GM19023 (cell line): ENCODE results near the gene ZNF879.

Experiments
- ATAC-seq: cut with Tn5 transposase; IDR thresholded peaks from one replicate; pipeline ENCODE4 v1.9.1; 2021; ENCODE audit warnings: mild to moderate bottlenecking, moderate library complexity; ENCODE audit not compliant: unreplicated experiment

The ZNF879 gene

DNA sequence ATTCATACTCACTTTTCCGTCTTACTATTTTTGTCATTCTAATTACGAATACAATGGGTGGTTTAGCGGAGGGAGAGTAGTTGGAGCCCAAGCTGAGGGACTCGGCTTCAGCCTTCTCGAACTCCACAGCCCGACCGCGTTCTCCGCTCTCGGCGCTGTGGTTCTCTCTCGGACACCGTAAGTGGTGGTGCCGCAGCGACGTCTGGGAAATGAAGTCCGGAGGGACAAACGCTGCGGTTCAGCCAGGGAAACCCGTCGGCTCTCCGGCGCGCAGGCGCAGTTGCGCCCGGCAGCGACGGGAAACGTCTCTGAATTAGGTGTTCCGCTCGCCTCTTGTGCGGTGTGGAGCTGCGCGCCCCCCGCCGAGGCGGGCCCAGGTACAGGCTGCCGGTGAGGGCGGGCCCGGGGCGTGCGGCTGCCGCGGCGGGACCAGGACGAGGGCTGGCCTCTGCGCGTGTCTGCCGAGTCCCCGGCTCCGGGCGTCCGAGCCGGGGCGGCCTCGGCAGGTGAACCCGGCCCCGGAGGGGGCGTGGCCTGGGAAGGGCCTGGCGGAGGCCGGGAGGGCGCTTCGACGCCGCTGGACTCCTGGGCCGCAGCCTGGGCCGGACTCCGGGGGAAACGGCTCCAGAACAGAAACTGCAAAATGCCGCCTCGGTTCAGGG lies at the start of gene ZNF879:
Gene ZNF879 (plus strand): TSS at position 277 of the 662 bp plus-strand sequence. CDS start 1,201 bp downstream, outside the sequence.
- ATAC-seq: peak; percentile 76

DNA sequence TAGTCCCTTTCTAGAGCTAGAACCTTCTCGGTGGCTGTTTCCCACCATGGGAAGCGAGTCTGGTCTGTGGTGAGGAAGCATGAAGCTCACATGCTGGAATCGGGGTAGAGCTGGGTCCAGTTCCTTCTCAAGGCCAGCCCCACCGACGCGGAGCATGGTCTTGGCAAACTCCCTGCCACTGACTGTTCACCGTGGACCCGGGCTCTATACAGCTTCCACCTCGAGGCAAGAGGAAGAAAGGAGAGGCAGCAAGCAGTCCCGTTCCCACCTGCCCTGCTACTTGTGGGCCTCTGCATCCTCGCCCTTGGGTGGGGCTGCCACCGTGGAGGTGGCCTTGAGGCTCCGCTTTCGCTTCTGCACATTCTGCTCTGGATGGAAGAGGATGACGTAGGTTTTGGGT lies 42.2 kb upstream of the ZNF879 start:
- no peak for ATAC-seq

- ATAC-seq: no peak
These were observed 40.7 kb upstream of the ZNF879 start for GRCh38 chr5:178982941-178983340.

- no peak for ATAC-seq
These were observed 39.9 kb upstream of the ZNF879 start for GRCh38 chr5:178983728-178984127.

DNA sequence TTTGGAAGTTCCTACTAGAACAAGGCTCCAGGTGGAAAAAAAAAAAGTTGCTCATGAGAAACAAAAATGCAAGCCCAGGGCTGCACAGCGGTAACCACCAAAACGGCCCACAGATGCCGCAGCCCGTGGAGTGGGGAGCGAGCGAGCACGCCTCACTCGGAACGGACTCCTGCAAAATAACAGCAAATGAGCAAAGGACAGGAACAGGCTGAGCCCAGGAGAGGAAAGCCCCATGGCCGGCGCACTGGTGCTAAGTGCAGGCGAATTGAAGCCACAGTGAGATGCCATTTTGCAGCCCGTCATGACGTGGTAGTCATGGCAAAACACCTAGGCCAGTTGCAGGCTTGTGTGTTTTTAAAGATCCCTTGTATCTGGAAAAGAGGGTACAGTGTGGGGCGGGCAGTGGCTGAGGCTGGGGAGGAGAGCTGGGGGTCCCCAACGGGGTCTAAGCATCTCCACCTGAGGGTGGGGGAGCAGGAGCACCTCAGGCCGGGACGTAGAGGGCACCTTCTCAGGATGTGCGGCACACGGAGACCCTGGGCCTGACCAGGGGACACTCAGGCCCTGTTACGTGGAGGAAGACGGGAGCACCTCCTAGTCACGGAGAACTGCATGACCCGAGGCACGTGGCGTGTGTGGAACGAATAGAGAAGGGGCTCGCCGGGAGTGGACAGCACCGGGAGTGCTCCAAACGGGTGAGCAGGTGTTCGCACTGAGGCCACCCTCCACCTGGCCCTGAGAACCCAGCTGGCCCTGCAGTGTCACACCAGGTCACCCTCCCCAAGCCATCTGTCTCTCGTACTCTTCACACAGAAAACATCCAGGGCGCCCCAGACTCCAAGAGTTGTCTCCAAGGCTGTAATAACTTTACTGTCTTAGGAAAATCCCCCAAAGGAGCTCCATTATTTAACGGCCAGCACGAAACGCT lies 39.2 kb upstream of the ZNF879 start:
- no peak for ATAC-seq

GRCh38 chr5:178986326-178986960 lies 37.2 kb upstream of the ZNF879 start:
- no peak for ATAC-seq

DNA sequence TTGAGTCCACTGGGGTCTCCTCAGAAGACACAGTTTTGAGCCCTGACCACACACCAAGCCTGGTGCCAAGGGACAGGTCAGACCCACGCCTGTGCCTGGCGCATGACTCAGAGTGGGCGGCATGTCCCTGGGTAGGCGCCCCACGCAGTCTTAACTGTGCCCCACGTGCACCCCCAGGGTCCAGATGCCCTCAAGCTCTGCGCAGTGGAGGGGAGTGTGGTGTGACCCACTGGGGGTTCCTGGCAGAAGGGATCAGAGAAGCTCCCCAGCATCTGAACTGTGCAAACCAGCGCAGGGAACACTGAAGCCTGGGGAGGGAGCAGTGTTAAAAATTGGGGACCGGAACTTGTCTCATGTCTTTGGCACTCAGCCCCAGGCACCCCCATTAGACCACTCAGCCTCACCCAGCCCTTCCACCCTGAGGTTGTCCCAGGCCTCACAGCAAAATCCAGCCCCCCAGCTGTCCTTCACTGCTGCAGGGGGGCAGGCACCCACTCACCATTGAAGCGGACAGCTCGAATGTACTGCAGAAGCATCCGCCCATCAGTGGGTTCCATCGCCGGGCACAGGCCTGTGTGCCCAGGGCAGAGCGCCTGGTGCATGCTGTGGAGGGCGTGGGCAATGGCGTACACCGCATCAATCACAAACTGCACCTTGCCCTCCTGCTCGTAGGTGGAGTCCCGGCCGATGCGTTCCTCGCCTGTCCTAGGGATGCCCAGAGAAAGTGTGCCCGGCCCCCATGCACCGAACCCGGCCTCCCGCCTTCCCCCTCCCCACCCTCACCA lies 35.0 kb upstream of the ZNF879 start:
- no peak for ATAC-seq

GRCh38 chr5:178989311-178989710 lies 34.3 kb upstream of the ZNF879 start:
- no peak for ATAC-seq

GRCh38 chr5:178990491-178990890 lies 33.1 kb upstream of the ZNF879 start:
- no peak for ATAC-seq

- ATAC-seq: no peak
These were observed 32.1 kb upstream of the ZNF879 start for GRCh38 chr5:178991190-178992145.

- no peak for ATAC-seq
These were observed 31.2 kb upstream of the ZNF879 start for GRCh38 chr5:178992291-178992895.

DNA sequence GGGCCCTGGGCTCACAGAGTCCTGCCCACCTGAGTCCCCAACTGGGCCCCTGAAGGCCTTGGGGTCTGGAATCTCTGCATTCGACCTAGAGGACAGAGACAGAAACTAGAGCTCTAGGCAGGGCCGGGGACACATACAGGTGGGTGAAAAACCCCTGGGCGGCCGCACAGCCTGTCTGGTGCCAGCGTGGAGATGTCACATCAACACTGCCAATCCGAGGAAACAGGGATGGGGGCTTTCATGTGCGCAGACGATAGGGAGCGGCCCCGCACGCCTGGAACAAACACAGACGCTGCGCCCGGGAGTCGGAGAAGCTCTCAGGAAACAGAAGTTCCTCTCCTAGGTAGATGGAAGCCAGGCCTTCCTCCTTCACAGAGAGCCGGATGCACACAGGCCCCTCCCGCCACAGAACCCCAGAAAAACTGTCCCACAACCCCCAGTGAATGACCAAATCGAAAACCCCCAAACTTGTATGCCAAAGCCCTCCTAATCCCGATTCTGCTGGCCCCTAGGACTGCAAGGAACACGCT lies 30.3 kb upstream of the ZNF879 start:
- ATAC-seq: no peak

- ATAC-seq: no peak
These were observed 29.5 kb upstream of the ZNF879 start for GRCh38 chr5:178993955-178994579.

- no peak for ATAC-seq
These were observed 28.8 kb upstream of the ZNF879 start, which contains the start of gene GRM6 for GRCh38 chr5:178994580-178995340. GRM6 (minus strand) TSS chr5:178995320; CDS start chr5:178994944, 376 bp downstream.

DNA sequence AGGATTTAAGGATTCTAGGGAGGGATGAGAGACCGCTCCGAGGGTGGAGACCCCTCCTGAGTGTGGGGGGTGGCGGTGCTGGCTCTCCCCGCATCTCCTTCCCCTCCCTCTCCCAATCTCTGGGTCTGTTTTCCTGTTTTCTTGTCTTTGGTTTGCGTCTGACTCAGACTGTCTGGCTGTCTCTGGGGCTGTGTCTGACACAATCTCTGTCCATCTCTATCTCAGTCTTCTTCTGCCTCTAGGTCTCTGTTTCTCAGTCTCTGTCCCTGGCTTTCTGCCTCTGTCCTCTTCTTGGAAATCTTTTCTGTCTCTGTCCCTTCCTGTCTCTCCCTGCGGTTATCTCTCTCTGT lies 28.3 kb upstream of the ZNF879 start:
- ATAC-seq: no peak

- no peak for ATAC-seq
These were observed 27.4 kb upstream of the ZNF879 start for GRCh38 chr5:178996156-178996555.

DNA sequence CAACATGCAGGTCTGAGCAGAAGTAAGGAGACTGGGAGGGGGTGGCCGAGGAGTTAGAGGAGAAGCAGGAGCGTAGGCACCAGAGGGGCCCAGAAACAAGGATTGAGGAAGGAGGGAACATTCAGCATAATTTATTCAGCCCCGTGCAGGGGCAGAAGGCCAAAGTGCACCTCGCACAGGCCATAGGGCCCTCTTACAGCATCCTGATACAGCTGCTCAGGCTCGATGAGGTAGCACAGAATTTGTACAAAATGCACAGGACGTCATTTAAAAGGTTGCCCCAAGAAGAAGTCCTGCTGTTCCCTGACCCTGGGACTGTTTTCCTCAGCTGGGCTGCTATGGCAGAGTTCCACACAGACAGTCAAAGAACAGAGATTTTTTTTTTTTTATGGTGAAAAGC lies 26.4 kb upstream of the ZNF879 start:
- no peak for ATAC-seq

DNA sequence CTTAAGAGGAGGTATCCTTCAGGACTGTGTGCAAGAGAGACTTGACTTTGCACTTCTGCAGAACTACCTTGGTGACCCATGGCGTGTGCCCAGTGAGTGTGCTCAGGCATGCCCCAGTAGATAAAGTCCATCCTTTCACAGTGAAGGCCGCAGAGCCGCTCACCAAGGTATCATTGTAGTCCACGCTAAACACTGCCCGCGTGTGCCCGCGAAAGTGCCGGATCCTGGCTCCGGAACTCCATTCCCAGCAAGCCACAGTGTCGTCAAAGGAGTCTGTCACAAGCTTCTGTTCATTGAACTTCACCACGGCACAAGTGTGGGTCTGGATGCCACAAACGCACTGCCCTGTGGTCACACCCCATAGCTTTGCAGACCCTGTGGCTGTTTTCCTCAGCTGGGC lies 25.2 kb upstream of the ZNF879 start:
- no peak for ATAC-seq
